22Rv1 (cell line): ENCODE results near the gene CNTN2.

ENCODE experiments used
- ZFX ChIP-seq: fragments of 450-650 bp; IDR thresholded peaks from 2 replicates; pipeline ENCODE4 v1.6.1; 2017; ENCODE audit warnings: antibody characterized with exemption, borderline replicate concordance
- TF ChIP-seq, protein P1 (sequence below): fragments of 450-650 bp; IDR thresholded peaks from 2 replicates; pipeline ENCODE4 v1.5.1; 2017; ENCODE audit warnings: mild to moderate bottlenecking

DNA sequence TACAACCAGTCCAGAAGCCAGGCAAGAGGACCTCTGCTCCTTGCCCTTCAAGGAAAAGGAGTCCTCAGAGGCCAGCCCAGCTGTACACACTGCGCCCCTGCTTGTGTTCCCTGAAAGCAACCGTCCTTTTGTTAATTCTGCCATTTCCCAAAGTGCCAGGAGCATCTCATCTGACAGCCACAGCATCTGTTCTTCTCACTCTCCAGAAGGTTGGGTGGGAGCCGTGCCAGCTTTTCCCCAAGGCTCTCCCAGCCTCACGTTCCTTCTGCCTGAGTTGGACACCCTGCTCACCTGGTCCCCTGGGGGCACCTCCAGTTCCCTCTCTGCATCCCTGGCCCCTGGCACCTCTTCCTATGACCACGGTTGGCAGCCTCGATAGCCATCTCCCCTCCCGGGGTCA is 10.5 kb upstream of the CNTN2 start:
- TF ChIP-seq, protein P1, sequence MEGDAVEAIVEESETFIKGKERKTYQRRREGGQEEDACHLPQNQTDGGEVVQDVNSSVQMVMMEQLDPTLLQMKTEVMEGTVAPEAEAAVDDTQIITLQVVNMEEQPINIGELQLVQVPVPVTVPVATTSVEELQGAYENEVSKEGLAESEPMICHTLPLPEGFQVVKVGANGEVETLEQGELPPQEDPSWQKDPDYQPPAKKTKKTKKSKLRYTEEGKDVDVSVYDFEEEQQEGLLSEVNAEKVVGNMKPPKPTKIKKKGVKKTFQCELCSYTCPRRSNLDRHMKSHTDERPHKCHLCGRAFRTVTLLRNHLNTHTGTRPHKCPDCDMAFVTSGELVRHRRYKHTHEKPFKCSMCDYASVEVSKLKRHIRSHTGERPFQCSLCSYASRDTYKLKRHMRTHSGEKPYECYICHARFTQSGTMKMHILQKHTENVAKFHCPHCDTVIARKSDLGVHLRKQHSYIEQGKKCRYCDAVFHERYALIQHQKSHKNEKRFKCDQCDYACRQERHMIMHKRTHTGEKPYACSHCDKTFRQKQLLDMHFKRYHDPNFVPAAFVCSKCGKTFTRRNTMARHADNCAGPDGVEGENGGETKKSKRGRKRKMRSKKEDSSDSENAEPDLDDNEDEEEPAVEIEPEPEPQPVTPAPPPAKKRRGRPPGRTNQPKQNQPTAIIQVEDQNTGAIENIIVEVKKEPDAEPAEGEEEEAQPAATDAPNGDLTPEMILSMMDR: no peak
- TF ChIP-seq ZFX: no peak
